GM19467 (cell line): ENCODE results near the gene EVI5.

Source experiments
- ATAC-seq: cut with Tn5 transposase; IDR thresholded peaks from one replicate; pipeline ENCODE4 v1.9.1; 2021; ENCODE audit warnings: mild to moderate bottlenecking, moderate library complexity; ENCODE audit not compliant: unreplicated experiment

The EVI5 gene

DNA sequence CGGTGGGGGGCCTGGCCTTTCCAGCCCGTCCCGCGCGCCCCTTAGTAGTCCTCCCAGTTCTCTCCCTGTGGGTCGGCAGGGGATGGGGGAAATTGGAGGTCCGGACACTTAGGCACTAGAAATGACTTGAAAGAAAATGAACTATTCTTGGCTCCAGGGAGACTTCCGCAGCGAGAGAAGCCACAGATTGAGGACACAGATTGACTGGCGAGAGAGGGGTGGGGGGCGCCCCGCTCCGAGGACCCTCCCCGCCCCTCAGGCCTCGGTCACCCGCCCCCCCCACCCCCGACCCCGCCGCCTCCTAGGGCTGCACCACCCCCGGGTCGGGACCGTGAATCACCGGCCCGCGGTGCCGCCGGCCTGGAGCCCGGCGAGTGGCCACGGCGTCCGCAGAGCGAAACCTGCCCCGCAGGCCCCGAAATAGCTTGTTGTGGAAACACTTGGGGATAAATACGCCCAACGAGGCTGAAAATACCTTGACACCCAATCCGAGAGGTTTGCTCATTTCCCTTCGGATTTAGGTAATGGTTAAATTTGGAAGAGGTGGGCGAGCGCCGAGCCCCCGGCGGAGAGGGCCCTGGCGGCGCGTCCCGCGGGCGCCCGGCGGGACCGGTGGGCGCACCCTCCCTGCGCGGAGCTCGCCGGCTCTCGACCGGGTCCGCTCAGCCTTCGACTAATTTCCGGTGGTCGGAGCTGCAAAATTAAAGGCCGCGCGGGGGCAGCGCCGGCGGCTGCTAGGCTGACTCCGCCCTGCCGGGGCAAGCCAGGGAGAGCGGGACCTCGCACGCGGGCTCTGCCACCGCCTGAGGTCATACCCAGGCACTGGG, 298.4 kb downstream of the EVI5 start, which contains the start of gene GFI1:
Gene GFI1, minus strand, starts transcription at position 675 of the 827 bp plus-strand sequence. CDS start 3,438 bp downstream, outside the sequence.
- ATAC-seq, result no peak

DNA sequence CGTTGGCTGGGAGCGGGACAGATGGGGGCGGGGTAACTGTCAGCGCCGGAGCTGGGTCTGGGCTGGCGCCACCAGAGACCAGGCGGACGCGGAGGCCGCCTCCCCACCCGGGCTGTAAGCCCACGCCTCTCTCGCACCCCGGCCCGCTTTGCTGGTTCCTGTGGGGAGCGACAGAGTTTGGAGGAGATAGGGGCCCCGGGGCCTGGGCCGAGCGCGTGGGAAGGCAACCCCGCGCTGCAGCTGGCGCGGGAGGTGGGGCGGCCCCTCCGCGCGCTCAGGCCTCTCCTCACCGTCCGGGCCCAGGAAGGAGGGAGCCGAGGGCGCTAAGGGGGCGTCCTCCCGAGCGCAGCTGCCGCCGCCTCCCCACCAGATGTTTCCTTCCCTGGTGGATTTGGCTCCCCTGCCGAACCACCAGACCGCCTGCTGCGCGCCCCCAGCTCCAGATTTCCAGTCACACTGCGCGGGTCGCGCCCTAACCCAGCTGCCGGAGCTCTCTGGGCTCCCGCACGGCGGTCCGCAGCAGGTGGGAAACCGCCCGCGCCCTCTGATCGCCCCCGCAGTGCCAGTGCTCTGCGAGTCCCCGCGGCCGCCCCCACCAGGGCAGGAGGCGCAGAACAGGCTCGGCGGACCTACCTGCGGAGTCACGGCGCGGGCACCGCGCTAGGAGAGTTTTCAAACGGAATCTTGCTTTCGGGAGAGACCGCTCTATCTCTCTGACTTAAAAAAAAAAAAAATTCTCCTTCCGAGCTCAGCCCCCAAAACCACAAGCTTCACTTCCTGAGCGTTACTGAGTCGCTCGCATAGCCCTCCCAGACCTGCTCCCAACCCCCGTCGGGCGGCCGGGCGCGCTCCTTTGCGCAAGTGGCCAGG, 299.3 kb downstream of the EVI5 start:
- ATAC-seq, result peak; percentile 44

DNA sequence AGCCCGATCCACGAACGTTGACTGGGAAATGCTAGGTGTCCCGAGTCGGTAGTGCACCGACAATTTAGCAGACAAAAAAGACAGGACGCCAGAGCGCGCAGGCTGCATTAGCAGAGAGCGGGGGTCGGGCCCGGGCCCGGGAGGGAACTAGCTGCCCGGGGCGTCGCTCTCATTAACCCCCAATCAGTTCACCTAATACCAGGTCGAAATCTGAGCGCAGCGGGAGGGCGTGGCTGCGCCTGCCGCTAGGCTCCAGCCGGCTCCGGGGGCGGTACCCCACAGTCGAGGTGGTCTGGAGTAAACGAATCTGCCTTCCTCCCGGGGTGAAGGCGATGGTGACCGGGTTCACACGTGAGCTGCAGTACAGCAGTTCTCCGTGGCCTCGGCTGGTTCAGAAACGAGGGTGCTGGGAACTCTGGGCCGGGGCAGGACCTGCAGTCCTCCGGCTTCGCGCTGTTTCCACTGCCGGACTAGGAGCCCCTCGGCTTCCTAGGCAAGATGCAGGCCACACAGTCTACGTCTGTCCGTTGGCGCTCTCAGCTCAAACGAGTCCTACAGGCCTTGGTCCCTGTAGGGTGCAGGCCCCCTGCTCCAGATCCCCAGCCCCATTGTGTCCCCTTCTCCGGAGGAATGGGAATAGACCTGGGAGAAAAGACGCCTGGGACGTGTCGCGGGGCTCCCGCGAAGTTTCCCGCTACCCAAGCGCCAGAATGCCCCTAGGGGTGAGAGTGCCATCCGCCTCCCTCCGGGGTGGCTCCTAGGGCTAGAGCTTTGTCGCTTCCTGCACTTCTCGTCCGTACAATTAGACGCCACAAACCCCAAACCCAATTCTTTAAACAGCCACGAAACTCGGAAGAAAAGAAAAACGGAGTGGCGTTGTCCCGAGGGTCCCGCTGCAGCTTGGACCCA, 300.2 kb downstream of the EVI5 start:
- ATAC-seq, result peak; percentile 31

DNA sequence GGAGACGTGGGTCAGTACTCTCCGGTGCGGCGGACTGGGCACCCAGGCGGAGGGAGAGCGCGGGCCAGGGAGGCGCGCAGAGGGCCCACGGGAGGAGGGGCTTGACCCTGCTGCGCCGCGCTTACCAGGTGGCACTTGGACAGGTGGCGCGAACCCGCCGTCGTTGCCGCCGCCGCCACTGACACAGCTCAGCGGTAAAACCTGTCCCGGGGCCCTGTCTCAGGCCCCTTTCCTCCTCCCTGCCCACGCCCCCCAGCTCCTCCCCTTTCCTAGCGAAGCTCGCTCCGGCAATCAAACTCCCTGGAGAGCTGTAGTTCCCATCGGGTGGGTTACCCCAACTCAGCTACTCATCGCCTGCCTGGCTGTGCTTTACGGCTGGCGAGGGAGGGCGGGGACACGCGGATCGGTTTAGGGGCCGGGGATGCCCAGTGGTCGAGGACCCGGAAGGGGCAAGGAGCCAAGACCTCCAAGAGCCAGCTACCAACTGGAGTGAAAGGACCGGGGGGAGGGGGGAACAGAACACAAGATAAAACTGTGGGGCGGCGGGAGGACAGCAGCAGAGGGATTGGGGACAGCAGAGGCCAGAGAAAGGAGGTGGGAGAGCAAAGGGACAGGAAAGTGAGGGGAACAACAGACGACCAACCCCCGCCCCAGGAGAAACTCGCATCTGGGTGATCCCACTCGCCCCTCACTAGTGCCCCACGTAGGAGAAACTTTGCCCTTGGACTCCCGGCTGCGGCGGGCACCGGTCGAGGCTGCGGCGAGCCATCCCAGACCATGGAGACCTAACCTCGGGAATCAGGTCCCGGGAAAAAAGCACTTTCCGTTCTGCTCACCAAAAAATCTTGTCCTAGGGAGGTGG, 301.1 kb downstream of the EVI5 start:
- peak; percentile 13 for ATAC-seq

DNA sequence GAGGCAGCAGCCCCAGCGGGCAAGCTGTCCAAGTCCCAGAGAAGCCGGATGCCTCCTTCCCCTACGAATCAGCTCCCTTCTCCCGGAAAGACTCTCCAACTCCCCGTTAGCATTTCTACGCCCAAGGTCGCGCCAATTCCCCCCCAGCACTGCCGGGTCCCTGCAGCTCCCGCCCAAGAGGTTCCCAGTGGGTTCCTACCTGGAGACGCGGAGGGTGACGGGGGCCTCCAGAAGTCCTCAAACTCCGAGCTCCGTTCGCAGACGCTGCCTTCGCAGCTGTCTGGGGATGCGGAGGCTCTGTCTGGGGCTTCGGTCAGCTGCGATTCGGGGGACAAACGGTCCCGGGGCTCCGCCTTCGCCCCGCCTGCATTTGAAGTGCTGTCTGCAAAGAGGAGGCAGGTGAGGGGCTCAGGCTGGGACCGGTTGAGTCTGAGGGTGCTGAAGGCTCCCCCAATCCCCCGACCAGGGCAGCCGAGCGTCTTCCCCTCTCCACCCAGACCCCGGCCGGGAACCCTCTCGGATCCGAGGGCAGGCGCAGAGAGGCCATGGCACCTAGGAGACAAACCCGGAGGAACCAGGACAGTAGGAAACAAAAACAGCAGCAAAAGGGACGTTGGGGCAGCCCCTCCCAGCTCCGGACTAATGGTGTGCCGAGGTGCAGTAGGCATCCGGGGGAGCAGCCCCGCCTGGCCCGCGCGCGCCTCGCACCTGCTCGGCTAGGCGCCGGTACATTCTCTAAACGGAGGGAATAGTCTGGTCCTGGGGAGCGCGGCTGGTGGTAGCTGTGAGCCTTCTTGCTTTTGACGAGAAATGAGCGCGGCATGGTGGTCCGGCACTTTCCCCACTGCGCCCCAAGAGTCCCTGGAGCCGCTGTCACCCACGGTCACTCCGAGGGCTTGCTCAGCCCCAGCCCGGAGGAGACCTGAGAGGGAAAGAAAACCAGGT, 302.0 kb downstream of the EVI5 start:
- ATAC-seq, result no peak

DNA sequence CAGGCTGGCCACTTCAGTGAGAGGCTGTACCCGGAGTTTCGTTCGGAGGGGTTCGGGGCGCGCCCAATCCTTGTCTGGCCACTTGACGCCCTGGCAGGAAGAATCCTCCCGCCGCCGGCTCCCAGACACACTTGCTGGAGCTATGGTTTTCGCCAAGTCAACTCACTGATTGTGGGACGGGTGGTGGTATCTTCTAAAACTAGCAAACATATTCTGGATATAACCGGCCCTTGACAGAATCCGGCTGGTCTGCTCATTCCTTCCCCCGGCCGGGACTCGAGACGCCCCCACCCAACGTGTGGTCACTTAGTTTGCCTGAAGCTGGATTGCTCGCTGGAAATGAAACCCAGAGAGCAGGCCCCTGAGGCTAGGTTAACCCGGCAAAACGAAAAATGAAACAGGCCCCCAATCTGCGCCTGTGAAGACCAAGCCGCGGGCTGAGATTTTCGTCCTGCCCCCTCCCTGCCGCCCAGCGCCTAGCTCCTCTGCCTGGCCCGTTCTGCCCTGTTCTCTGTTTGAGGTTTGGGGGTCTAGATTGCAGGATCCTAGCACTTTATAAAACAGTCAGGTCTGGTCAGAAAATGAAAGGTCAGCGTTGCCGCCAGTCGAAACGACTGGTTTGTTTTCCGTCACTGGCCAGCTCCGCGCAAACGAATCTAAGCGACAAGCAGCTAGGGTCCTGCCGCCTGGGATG, 302.8 kb downstream of the EVI5 start:
- no peak for ATAC-seq

DNA sequence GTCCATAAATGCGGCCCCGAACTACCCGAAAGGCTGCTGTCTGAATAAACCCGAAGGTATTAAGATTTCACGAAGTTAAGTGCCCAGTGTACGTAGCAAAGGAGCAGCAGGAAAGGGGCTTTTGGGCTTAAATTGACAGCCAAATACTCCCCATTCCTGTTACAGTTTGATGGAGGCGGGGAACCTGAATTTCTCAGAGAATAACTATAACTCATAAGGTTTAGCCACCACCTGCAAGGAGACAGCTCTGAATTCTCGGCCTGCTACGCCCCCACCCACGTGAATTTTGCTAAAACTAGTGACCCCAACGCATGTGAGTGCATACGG, 303.3 kb downstream of the EVI5 start:
- ATAC-seq, result no peak

DNA sequence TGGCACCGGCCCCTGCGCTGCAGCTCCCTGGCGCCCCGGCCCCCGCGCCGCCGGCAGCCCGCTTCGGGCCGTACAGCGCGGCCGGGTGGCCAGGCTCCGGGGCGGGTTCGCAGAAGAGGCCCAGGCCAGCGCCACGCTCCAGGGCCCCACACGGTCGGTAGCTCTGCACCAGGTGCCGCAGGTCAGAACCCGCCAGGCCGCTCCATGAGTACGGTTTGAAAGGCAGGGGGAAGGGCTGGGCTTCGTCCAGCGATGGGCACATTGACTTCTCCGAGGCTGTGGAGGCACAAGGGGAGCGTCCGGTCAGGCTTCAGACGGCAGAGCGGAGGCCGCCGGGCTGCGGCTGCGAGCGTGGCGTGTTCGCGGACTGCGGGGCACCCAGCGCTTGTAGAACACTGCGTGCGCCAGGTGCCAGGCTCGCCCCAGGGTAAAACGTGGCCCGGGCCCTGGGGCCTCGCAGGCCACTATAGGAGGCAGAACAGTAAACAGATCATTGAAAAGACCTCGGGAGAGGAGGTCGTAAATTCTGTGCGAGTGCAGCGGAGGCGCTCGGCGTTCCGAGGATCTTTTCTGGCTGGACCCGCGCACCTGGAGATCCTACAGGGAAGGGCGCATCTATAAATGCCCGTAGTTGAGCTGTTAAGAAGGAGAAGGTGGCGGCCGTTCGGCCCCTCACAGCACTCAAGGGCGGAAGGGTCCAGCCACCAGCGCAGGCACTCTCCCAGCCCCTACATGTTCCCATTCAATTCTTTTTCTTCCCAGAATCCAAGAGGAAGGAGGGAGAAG, 303.9 kb downstream of the EVI5 start:
- no peak for ATAC-seq

DNA sequence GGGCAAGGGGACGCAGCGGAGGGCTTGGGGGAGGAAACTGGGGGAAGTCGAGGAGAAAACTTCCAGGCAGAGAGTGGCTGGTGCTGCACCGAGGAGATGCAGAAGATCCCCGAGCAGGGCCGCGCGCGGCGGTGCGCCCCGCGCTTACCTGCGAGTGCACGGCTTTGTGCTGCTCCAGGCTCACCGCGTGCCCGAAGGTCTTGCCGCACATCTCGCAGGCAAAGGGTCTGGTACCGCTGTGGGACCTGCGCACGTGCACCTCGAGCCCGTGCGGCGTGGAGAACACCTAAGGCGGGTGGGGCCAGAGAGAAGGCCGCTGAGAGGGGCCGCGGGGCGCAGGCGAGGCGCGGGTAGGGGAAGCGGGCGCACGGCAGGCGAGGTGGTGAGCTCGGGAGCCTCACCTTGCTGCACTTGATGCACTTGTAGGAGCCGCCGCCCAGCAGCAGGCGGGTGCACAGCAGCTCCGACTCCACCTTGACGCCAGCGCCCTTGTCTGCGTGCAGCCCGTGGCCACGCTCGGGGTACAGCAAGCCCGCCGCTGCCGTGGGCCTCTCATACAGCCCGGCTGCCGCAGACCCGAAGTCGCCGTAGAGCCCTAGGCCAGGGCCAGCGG, 304.6 kb downstream of the EVI5 start:
- no peak for ATAC-seq

DNA sequence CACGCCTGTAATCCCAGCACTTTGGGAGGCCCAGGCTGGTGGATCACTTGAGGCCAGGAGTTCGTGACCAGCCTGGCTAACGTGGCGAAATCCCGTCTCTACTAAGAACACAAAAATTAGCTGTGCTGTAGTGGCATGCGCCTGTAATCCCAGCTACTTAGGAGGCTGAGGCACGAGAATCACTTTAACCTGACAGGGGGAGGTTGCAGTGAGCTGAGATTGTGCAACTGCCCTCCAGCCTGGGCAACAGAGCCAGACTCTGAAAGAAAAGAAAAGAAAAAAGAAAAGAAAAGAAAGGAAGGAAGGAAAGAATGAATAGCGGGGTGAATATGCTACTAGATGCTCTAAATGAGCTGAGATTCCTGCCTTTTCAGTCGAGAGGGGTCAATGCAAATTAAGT, 305.3 kb downstream of the EVI5 start:
- ATAC-seq, result no peak

DNA sequence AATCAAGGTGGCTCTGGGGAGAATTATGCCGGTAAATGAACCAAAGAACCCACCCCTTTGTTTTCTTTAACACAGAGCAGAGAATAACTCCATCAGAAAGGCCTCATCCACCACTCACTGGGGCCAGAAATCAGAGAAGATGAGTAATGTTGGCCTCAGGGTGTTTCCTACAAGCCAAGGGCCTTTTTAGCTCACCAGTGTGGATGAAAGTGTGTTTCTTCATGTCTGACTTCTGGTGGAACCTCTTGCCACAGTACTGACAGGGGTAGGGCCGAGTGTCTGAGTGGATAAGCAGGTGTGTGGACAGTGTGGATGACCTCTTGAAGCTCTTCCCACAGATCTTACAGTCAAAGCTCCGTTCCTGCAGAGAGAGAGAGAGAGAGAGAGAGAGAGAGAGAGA, 306.5 kb downstream of the EVI5 start:
- ATAC-seq, result no peak

DNA sequence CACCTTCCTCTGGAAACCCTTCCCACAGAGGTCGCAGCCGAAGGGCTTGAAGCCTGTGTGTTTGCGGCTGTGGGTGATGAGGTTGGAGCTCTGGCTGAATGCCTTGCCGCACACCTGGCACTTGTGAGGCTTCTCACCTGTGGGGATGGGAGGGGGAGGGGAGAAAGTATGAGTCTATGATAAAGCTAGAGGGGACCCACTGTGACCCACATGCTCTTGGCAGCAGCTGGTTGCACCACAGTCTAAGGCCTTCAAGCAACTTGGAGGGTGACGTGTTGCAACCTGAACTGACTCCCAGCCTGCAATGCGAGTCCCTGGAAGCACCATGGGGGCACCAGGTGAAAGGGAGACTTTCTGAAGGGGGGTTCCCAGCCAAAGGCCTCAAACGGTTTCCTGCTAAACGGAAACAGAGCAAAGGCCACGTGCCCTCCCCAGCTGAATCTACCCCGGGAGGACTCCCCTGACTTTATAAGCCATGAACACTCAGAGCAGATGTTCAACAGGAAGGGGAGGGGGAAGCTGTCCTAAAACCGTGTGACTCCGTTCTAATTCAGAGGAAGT, 308.8 kb downstream of the EVI5 start:
- ATAC-seq, result peak; percentile 46

DNA sequence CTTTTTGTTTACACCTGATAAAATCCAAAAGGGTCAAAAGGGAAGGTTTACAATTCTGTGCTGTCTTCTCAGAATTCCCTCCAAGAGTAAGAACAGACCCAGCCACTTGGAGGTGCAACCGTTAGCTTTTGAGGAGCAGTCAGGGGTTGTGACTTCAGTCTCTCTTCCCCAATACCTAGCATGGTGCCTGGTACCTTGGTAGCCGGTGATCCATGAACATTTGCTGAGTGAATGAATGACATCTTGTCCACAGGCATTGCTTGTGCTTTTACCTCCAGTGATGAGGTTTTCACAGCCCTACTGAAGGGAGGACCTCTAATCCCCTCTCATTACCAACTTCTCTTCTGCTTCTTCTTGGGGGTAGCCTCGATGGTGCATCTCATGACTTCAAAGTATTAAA, 309.9 kb downstream of the EVI5 start:
- no peak for ATAC-seq

DNA sequence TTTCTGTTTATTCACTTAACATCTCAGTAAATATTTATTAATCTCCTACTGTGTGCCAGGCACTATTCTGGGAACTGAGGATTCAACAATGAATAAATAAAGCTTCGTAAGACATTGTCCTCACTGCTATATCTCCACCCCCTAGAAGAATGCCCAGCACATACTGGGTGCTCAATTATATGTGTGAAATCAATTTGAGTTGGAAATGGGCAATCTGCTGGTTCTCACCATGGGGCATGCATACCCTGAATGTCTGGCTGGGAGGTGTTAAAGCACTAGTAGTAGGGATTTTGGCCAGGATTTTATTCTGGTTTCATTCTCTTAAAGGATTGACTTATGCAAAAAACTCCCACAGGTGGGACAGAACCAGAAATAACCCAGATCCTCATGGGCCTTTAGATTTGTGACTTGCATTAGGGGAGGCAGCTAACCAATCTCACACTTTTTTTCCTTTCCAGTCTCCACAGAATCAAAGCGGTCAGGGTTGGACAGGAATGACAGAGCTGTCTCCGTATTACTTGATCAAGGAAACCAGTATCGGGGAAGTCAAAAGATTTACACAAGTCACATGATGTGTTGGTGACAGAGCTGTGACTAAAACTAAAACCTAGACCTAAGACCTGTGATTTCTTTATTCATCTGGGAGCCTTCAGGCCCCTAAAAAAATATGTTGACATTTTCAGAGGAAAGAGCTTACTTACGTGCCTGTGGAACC, 311.0 kb downstream of the EVI5 start:
- ATAC-seq, result peak; percentile 41

DNA sequence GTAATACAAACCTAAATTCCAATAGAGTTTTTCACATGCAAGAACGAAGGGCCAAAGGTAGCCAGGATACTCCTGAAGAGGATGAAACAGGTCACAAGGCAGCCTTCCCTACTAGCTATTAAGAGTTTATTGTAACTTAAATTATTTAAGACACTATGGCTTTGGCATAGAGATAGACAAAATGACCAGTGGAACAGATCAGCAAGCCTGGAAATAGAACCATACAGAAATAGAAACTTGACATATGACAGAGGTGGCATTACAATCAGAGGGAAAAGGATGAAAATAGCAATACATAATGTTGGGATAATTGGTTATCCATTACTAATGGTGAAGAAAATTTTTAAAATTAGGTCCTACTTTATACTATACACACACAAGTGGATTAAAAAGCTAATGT, 314.7 kb downstream of the EVI5 start:
- no peak for ATAC-seq

DNA sequence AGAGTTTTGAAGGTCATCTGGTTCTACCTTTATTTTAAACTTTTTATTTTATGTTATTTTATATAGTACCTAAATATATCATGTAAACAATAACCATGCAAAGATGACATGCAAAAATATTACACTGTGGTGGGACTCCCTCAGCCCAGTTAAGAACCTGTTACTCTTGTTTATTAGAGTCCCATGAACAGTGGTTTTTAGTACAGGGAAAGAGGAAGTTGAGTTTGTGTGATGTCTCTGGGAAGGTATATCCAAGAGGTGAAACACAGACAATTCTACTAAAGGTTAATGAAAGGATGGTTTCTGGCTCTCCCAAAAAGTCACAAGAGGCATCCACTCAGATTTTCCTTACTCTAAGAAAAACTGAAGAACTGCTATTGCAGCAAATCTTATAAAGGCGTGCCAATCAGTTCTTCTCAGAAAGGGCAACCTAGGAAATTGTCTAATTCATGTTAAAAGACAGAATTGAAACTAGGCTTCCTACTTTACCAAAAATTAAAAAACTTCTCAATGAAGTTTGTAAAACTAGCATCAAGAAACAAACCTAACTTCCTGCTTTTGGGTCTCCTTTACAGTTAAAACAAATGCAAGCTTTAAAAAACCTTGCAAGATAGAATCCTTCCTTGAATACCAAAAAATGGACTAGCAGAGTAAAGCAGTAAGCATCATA, 318.1 kb downstream of the EVI5 start:
- ATAC-seq, result no peak
